Dendritic cell treated with granulocyte-macrophage colony-stimulating factor and Interleukin-4, amounts not matched to agents 40 ng/mL and 50 ng/mL, for 4 days (primary cell): Measurements from ENCODE around the gene PCBP2.
A peak's percentile ranks its signal among the peaks of the same experiment; 100 is the strongest.

Source experiments
- H3K27ac Mint-ChIP-seq: one replicate; pipeline ENCODE4 v1.8.0; 2022; ENCODE audit warnings: mild to moderate bottlenecking, mixed read lengths
- H3K27me3 Mint-ChIP-seq: one replicate; pipeline ENCODE4 v1.8.0; 2022; ENCODE audit warnings: mild to moderate bottlenecking, mixed read lengths
- H3K36me3 Mint-ChIP-seq: one replicate; pipeline ENCODE4 v1.8.0; 2022; ENCODE audit warnings: low read depth, mixed read lengths
- H3K4me1 Mint-ChIP-seq: one replicate; pipeline ENCODE4 v1.8.0; 2022; ENCODE audit warnings: low read depth, mixed read lengths
- H3K4me3 Mint-ChIP-seq: one replicate; pipeline ENCODE4 v1.8.0; 2022; ENCODE audit warnings: mild to moderate bottlenecking, moderate library complexity, mixed read lengths
- H3K9me3 Mint-ChIP-seq: one replicate; pipeline ENCODE4 v1.8.0; 2022; ENCODE audit warnings: mixed read lengths
- intact Hi-C: fragments of 100-400 bp; cut with micrococcal nuclease; formaldehyde crosslinking; loops from one replicate; pipeline ENCODE4 v1.15.0; 2022

PCBP2 gene

DNA sequence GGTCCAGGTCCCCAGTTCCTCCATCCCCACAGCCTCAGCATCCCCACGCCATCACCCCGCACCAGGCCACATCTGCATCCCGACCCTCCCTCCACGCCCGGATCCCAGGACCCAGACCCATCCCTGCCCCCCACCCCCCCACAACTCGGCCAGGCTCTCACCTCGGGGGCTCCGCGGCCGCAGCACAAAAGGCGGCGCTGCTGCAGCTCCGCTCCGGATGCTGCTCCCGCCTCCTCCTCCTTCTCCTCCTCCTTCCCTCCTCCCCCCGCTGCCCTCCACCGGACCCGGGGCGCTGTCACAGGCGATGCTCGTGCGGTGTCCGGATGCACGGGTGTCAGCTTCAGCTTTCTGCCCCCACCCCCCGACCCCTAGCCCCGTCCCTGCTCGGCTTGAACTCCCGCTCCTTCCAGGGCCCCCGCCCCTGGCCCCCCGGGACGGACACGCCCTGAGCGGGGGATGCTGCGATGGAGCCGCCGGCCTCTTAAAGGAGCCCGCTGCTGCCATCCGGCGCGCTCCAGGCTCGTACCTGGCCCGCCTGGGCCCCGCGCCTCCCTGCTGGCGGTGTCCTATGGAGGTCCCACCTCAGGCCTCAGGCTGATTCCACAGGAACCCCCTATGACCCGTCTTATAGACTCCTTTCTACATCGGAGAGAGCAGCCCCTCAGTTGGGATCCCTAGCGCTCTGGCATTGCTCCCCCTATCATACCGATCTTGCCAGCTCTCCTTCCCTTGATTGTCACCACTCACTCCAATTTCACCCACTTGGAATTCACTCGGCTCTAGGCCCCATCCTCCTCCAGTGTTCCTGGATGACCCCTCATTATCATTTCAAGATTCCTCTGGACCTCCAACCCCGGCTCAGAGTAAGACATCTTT is 47.6 kb downstream of the PCBP2 start, which contains the start of gene MAP3K12:
TSS of gene MAP3K12 (minus strand) at position 193 of the 876 bp plus-strand sequence. CDS start 12,067 bp downstream, outside the sequence.
- H3K27ac Mint-ChIP-seq = peak within 1 kb of the TSS; percentile 94
- peaks cover 70% of the 10 kb centered on the region for H3K4me1 Mint-ChIP-seq
- peak within 1 kb of the TSS; percentile 88 for H3K4me3 Mint-ChIP-seq
- peaks cover 33% of the 10 kb centered on the region for H3K36me3 Mint-ChIP-seq
- no peaks in the 10 kb centered on the region for H3K27me3 Mint-ChIP-seq
- H3K9me3 Mint-ChIP-seq = no peaks in the 10 kb centered on the region
- intact Hi-C loops = loop anchor here (2.0 kb wide), 2 partner anchors 47 to 179 kb away; partner anchors contain the start of genes AAAS and PCBP2

DNA sequence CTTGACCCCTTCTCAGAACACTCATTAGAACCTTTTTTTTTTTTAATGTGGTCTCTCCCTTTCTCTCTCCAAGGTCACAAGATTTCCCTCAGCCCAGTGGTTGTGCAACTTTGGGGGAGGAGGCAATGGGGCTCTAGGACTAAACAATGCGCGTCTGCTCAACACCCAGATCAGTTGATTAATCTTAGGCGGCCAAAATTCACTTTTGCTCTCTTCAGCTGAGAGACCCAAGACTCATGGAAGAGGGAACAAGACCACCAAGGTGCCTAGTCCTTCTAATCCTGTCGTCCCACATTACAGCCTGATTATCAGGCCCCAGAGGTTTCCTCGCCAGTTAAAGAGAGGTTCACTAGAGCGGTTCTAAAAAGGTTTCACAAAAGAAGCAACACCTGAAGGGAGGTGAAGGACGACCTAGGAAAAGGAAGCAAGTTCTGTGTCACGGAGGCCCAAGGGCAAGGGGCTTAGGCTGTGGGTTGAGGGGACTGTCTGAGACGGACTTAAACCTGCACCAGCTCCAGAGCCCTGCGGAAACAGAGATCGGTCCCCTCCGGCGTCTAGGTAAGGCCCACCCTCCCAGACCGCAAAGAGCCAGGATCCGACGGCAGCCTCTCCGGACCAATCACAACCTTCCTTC is 48.4 kb downstream of the PCBP2 start:
- Mint-ChIP-seq H3K27me3 (no peaks in the 10 kb centered on the region), H3K4me1 (peaks cover 77% of the 10 kb centered on the region), H3K4me3 (peak overlapping the region; percentile 88), H3K27ac (peak overlapping the region; percentile 94), H3K9me3 (no peaks in the 10 kb centered on the region), H3K36me3 (peaks cover 41% of the 10 kb centered on the region)
- intact Hi-C loops = loop anchor here (2.0 kb wide), 2 partner anchors 47 to 179 kb away; partner anchors contain the start of genes AAAS and PCBP2

DNA sequence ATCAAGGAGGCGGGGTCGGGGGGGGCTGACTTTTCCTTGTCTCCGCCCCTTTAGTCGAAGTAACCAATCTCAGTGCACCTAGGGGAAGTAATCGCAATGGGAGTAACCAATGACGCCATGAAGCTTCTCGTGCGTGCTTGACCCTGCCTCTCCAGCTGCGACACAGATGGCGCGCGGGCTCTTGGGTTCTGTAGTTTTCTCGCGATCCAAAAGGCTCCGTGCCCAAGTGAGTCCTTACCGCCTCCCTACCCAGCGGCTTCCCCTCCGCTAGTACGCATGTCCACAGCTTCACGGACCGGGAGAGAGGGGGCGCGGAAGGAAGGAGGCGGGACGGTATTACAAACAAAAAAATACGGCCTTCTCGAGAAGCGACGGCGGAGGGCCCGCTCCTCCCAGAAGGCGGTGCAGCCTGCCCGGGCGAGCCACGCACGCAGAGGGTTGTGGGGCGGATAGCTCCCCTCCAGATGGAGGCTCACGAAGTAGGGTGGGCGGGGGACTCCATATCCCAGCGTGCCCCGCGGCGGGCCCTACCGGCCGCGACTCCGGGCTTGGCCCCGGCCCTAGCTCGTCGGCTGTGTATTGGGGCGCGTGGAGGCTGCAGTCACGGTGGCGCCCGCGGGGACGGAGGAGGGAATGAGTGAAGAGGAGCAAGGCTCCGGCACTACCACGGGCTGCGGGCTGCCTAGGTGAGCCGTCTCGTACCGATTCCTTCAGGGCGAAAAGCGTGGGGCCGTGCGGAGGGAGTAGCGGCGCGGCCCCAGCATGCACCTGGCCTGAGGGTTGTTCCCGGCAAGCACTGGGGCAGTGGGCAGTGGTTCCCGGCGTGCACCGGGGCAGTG is 49.1 kb downstream of the PCBP2 start, which contains the start of gene TARBP2:
TSS of gene TARBP2 (plus strand) at position 508 of the 839 bp plus-strand sequence. CDS start at position 634, 126 bp downstream.
- H3K27me3 Mint-ChIP-seq = no peaks in the 10 kb centered on the region

DNA sequence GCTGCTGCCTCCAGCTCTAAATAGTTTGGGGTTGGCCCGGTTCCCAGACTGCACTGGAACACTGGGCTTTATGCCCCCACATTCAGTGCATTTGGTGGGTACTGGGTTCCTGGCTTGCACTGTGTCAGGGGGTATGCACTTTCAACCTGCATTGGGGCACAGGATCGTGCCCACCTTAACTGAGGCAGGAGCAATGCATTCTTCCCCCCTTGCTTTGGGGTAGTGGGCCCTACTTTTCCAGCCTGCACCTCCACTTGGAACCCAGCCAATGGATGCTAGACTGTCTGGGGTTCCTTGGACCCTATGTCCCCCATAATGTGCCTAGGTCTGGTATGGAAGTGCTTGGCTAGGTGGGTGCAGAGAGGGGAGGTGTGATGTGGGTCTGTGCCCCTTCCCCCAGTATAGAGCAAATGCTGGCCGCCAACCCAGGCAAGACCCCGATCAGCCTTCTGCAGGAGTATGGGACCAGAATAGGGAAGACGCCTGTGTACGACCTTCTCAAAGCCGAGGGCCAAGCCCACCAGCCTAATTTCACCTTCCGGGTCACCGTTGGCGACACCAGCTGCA is 49.8 kb downstream of the PCBP2 start:
- H3K4me3 Mint-ChIP-seq = peak overlapping the region; percentile 88
- peaks cover 74% of the 10 kb centered on the region for H3K4me1 Mint-ChIP-seq
- intact Hi-C loops = loop anchor here (2.0 kb wide), 2 partner anchors 49 to 181 kb away; partner anchors contain the start of genes AAAS and PCBP2
- peaks cover 55% of the 10 kb centered on the region for H3K36me3 Mint-ChIP-seq
- no peaks in the 10 kb centered on the region for H3K9me3 Mint-ChIP-seq
- H3K27ac Mint-ChIP-seq = peak overlapping the region; percentile 94
- H3K27me3 Mint-ChIP-seq = no peaks in the 10 kb centered on the region

More for the DNA sequence above, 49.1 kb downstream of the PCBP2 start, which contains the start of gene TARBP2:
- Mint-ChIP-seq H3K4me1 (peaks cover 80% of the 10 kb centered on the region), H3K4me3 (peak within 1 kb of the TSS; percentile 88), H3K27ac (peak within 1 kb of the TSS; percentile 94), H3K9me3 (no peaks in the 10 kb centered on the region), H3K36me3 (peaks cover 48% of the 10 kb centered on the region)
- intact Hi-C loops = loop anchor here (2.0 kb wide), 2 partner anchors 48 to 180 kb away; partner anchors contain the start of genes AAAS and PCBP2

DNA sequence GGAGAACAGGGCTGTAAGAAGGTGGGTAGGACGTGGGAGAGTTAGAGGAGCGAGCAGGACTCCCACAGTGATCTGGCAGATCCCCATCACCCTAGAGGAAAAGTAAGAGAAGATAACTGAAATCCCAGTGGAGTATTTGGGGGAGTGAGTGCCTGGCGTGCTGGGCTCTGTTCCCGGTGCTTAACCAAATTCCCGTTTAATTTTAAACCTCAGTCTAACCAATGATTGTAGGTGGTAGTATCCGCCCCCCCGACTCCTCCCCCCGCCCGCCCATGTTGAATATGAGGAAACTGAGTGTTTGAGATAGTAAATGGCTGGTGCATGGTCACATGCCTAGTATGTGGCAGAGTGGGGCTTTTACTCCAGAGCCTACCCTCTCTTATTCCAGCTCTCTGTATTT is 50.4 kb downstream of the PCBP2 start:
- intact Hi-C loops = no loop called here
- Mint-ChIP-seq H3K36me3 (peaks cover 62% of the 10 kb centered on the region), H3K27me3 (no peaks in the 10 kb centered on the region), H3K27ac (peak overlapping the region; percentile 94), H3K4me1 (peaks cover 68% of the 10 kb centered on the region), H3K4me3 (peak overlapping the region; percentile 88), H3K9me3 (no peaks in the 10 kb centered on the region)

DNA sequence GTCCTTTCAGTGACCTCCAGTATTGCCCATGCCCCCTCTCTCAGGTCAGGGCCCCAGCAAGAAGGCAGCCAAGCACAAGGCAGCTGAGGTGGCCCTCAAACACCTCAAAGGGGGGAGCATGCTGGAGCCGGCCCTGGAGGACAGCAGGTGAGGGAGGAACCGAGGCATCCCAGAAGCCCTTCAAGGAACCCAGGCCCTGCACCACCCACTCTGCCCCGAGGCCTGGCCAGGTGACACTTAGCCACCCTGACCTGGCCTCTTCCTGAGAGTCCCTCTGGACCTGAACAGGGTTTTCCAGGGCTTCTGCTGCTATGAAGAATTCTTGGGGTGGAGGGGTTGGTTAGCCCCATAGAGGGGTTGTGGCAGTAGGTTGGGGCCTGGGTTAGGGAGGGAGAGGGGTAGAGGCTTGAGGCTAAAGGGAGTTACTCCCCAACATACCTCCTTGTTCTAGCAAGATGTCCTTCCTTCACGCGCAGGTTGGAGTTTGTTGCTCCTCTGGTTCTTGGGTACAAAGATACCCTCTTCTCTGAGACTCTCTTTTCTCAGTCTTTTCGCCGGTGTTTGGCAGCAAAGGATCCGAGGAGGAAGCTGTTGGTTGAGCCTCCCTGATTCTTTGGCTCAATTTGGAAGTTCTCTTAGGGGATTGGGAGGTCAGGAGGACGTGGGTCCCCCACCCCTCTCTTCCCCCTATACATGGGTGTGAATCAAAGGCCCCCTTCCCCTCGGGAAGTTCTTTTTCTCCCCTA is 51.3 kb downstream of the PCBP2 start:
- intact Hi-C loops = no loop called here
- H3K27ac Mint-ChIP-seq = peak overlapping the region; percentile 47
- H3K36me3 Mint-ChIP-seq = peaks cover 66% of the 10 kb centered on the region
- no peaks in the 10 kb centered on the region for H3K27me3 Mint-ChIP-seq
- no peak overlapping the region for H3K4me3 Mint-ChIP-seq
- H3K4me1 Mint-ChIP-seq = peaks cover 59% of the 10 kb centered on the region
- H3K9me3 Mint-ChIP-seq = no peaks in the 10 kb centered on the region

DNA sequence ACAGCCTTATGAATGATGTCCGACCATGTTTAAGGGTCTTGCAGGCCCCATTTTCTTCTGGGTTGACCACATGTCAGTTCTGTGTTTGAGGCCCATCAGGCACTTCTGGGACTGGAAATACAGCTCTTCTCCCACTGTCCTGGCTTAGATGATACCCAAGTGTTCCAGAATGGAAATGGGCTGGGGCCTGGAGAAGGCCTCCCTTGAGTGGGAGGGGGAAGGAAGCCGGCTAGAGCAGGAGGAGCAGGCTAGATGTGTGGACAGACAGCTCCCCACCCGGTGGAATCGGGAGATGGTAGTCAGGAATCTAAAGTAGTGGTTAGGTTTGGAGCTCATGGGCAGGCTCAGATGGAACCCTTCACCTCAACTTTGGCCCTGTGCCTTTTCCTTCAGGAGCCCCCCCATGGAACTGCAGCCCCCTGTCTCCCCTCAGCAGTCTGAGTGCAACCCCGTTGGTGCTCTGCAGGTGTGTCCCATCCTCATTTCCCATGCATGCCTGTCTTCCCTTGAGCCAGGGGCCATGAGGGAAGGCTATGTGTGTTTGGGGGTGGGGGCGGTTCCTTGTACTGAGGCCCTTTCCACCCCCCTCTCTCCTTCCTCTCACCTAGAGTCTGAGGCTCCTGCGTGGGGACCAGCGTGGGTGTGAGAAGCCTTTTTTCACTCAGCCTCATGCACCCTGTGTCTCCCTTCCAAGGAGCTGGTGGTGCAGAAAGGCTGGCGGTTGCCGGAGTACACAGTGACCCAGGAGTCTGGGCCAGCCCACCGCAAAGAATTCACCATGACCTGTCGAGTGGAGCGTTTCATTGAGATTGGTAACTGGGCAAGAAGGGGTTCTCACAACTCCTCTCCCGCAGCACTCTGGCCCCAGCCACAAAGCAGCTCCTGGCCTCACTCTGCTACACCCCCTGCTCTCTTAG is 52.4 kb downstream of the PCBP2 start:
- intact Hi-C loops = no loop called here
- H3K27ac Mint-ChIP-seq = peak overlapping the region; percentile 69
- peaks cover 48% of the 10 kb centered on the region for H3K4me1 Mint-ChIP-seq
- no peaks in the 10 kb centered on the region for H3K9me3 Mint-ChIP-seq
- H3K27me3 Mint-ChIP-seq = no peaks in the 10 kb centered on the region
- no peak overlapping the region for H3K4me3 Mint-ChIP-seq
- peaks cover 69% of the 10 kb centered on the region for H3K36me3 Mint-ChIP-seq

DNA sequence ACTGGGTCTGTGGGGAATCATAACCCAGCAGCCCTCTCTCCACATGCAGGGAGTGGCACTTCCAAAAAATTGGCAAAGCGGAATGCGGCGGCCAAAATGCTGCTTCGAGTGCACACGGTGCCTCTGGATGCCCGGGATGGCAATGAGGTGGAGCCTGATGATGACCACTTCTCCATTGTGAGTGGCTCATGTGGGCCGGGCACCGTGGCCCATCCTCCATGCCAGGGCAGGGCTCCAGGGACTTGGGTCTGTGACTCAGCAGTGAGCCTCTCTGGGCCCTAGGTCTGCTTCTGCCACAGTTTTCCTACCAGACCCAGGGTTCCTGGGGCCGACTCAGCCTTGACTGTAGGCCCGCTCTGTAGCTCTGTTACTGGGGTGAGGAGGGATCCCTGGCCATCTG is 53.2 kb downstream of the PCBP2 start:
- Mint-ChIP-seq H3K4me1 (peaks cover 43% of the 10 kb centered on the region), H3K4me3 (no peak overlapping the region), H3K27me3 (no peaks in the 10 kb centered on the region), H3K9me3 (no peaks in the 10 kb centered on the region), H3K36me3 (peaks cover 72% of the 10 kb centered on the region), H3K27ac (peak overlapping the region; percentile 69)
- intact Hi-C loops = loop anchor here (5.0 kb wide), 1 partner anchor 38 kb away; no protein-coding TSS in a partner anchor

DNA sequence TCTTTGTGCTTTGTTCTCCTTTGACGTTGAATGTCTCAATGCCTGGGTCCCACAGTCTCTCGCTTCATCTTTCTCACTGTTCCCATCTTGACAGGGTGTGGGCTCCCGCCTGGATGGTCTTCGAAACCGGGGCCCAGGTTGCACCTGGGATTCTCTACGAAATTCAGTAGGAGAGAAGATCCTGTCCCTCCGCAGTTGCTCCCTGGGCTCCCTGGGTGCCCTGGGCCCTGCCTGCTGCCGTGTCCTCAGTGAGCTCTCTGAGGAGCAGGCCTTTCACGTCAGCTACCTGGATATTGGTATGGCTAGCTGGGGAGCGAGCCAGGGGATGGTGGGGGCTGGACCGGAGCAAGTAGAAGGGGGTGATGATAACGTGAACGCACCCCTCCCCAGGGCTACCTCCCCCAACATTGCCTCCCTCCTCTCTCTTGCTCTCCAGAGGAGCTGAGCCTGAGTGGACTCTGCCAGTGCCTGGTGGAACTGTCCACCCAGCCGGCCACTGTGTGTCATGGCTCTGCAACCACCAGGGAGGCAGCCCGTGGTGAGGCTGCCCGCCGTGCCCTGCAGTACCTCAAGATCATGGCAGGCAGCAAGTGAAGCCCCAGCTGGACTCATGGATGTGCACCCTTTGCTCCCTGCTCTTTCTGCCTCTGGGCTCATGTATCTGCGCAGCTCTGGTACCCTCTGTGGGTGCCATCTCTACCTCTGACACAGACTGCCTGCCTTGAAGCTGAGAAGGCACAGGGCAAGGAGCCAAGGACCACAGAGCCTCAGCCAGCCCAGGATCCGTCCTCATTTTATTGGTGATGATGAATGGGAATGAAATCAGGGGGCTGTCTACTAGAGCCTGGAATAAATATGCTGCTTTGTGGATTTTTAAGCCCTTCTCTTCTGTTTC is 53.9 kb downstream of the PCBP2 start:
- Mint-ChIP-seq H3K27ac (peak overlapping the region; percentile 69), H3K36me3 (peaks cover 77% of the 10 kb centered on the region), H3K9me3 (no peaks in the 10 kb centered on the region), H3K4me1 (peaks cover 41% of the 10 kb centered on the region), H3K27me3 (no peaks in the 10 kb centered on the region), H3K4me3 (no peak overlapping the region)
- intact Hi-C loops = loop anchor here (5.0 kb wide), 1 partner anchor 39 kb away; no protein-coding TSS in a partner anchor

DNA sequence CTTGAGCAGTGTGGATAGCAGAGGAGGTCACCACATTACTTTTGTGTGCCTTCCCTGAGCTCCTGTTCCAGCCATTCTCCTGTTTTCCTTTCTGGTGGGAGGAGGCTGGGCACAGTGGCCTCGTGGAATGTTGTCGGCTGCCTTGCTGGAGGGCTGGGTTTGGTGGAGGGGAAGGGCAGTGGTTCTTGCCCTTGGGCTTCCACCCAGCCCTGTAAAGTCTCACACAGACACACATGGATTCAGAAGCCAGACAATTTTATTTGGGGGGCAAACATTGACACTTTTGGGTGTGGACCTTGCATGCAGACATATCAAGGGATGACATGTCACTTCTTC is 54.5 kb downstream of the PCBP2 start:
- Mint-ChIP-seq H3K36me3 (peaks cover 78% of the 10 kb centered on the region), H3K27ac (no peak overlapping the region), H3K4me1 (peaks cover 41% of the 10 kb centered on the region), H3K27me3 (no peaks in the 10 kb centered on the region), H3K4me3 (no peak overlapping the region), H3K9me3 (no peaks in the 10 kb centered on the region)
- intact Hi-C loops = loop anchor here (5.0 kb wide), 1 partner anchor 39 kb away; no protein-coding TSS in a partner anchor
